ENCODE data around the gene USF3.

Gene USF3

DNA sequence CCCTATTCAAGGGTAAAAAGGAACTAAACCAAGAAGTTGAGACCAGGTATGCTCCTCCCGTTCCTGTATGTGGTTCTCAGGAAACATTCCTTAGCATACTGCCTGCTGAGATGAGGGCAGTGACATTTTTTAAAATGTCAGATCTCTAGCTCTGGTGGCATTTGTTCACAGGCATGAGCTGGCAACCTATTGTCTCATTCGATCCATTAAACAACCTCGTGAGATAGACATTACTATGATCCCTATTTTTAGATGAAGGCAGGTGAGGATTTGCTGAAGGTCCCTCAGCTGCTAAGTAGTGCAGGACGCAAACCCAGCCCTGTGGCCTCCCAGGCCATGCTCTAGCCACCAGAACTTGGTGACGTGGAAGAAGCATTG, 89.2 kb downstream of the USF3 start:
- DNase-seq (ENCODE audit: low read depth, low spot score), result no peak

DNA sequence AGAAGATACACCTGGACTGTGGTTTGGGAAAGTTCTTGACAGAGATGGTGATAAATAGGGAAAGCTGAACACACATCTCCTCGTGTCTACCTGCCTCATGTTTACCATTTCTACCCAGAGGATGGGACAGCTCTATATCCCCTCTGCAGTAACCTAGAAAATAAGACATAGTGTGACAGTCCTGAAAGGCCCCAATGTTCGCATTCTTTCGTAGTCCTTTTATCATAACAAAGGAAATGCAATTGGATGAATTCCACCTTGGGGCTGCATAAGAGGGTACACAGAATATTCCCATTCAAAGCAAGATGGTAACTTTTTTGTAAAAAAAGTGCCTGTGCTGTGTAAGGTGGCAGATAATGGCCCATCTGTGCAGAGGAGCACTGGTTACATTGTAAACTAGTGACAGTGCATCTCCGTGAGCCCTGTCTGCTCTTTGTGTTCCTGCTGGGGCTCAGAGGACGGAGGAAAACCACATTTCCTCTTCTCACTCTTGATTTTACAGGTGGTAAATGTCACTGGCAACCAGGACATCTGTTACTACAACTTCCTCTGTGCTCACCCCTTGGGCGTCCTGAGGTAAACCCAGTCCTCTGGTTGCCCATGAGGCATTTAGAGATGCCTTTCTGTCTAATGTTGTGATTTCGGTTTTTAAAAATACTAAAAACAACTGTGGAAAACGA, 89.8 kb downstream of the USF3 start:
- no peak for DNase-seq (ENCODE audit: low read depth, low spot score)

DNA sequence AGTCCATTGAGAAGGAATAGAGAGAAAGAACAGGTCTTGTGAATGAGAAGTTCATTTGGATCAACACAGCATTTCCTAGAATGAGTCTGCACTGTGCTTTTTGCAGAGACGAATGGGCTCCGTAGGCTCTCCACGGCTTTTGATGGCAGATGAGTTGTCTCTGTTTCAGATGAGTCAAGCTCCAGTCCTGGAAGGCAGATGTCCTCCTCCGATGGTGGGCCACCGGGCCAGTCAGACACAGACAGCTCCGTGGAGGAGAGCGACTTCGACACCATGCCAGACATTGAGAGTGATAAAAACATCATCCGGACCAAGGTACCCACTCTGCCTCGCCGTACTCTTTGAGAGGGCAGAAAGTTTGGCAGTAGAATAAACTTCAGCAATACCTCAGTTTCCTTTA, 93.6 kb downstream of the USF3 start:
- no peak for DNase-seq (ENCODE audit: low read depth, low spot score)

DNA sequence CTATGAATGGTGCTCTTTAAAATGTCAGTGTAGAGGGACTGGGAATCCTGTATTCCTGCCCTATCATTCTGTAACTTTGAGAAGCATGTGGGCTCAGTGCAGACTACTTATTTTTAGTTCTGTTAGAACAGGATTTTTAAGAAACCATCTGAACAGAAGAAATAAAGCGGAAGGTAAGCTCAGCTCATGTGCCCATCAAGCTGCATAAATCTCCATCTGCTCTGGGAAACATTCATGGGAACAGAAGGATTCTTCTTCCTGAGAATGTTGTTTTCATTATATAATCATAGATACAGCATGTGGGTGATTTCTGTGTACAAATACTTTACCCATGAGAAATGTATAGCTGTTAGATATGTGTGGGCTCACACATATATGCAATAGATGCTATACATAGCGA, 94.2 kb downstream of the USF3 start:
- no peak for DNase-seq (ENCODE audit: low read depth, low spot score)

DNA sequence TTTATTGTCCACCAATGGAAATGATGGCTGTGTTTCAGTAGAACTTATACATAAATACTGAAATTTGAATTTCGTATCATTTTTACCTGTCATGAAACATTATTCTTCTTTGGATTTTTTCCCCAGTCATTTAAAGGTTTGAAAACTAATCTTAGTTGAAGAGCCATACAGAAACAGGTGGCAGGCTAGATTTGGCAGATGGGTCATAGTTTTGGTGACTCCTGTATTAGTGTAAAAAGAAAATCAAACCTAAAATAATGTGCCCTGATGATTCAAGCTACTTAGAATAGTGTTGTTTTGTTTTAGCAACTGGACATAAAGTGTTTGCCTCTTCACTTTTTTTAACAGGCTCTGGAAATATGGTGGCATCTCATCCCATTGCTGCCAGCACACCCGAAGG, 95.2 kb downstream of the USF3 start:
- no peak for DNase-seq (ENCODE audit: low read depth, low spot score)

DNA sequence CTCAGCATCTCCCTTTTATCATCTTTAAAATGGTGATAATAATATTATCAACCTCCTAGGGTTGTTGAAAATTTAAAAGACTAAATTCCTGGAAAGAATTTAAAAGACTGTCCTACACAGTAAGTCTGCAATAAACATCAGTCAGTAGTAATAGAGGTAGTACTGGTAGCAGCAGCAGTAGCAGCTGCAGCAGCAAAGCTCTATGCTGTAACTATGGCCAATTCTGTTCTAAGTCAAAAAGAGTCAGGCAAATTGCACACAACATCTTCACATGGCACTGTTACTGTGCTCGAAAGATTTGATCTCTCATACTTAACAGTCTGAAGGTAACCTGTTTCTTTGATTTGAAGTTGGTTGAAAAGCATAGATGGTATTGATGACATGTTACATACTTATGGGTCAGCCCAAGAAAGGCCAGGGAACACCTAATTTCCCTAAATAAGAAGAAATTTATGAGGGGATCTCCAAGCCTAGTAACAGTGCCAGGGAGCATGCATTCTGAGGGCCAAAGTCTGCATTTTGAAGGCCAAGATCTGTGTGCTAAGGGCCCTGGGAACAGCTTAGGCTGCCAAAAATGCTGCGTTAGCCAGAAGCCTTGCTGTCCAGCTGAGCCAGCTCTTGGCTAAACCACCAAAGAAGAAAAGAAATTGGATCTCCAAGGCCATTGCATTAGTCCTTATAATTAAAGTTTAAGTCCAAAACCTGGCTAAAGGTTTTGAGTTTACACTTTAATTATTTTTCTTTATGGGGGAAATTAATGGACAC, 95.8 kb downstream of the USF3 start:
- DNase-seq (ENCODE audit: low read depth, low spot score), result no peak

All from activated CD4-positive, CD25-positive, alpha-beta regulatory T cell treated with anti-CD3 and anti-CD28 coated beads, Interleukin-2, amount 50 U/mL, for 16 hours (primary cell).